Uterus (tissue), 4 donors: ENCODE data around the gene CHD2. TPM values are rescaled to one million over a fixed set of nuclear protein-coding genes. Genes with fewer than 3 reads are reported as not detected.

Experiments used
- DNase-seq, 2 donors: peaks; one replicate each; pipeline ENCODE4 v3.0.0-alpha.2; 2019 to 2020
- H3K27ac ChIP-seq, 2 donors: fragments of 200-600 bp; sonication (generic); 1 replicate in 1 of 2; 2 replicates in 1 of 2; pipeline ENCODE4 v1.5.1; 2016 to 2018
- H3K27me3 ChIP-seq, 2 donors: fragments of 200-600 bp; sonication (generic); one replicate each; pipeline ENCODE4 v1.5.1; 2018 to 2019; ENCODE audit warnings: control low read depth in 1 of 2
- H3K36me3 ChIP-seq, 2 donors: fragments of 200-600 bp; sonication (generic); one replicate each; pipeline ENCODE4 v1.5.1; 2019; ENCODE audit warnings: control low read depth in 1 of 2
- H3K4me1 ChIP-seq, 2 donors: fragments of 200-600 bp; sonication (generic); one replicate each; pipeline ENCODE4 v1.5.1; 2018 to 2019; ENCODE audit warnings: control low read depth in 1 of 2
- H3K4me3 ChIP-seq, 2 donors: fragments of 200-600 bp; sonication (generic); 1 replicate in 1 of 2; 2 replicates in 1 of 2; pipeline ENCODE4 v1.5.1; 2018 to 2019; ENCODE audit warnings: mild to moderate bottlenecking in 1 of 2
- H3K9me3 ChIP-seq, 2 donors: fragments of 200-600 bp; sonication (generic); one replicate each; pipeline ENCODE4 v1.5.1; 2019; ENCODE audit warnings: control low read depth in 1 of 2
- CTCF ChIP-seq, 4 experiments: fragments of 200-600 bp in 2 of 4; fragments of 450-650 bp in 2 of 4; sonication (generic) in 2 of 4; IDR thresholded peaks; one replicate each; pipeline ENCODE4 v1.5.1; 2016 to 2019; ENCODE audit warnings: antibody characterized with exemption in 4 of 4, mild to moderate bottlenecking in 2 of 4, moderate library complexity in 1 of 4
- POLR2A ChIP-seq, 2 donors: fragments of 450-650 bp; IDR thresholded peaks; one replicate each; pipeline ENCODE4 v1.6.1; 2016; ENCODE audit warnings: antibody characterized with exemption in 2 of 2, mild to moderate bottlenecking in 1 of 2, moderate library complexity in 1 of 2
- intact Hi-C: fragments of 100-400 bp; cut with DNase I; formaldehyde crosslinking; loops from one replicate; pipeline ENCODE4 v1.15.1; 2023; ENCODE audit warnings: low total_unique reads
- total RNA-seq, 4 donors: library from RNA; depleted of rRNA in 3 of 4; stranded (reverse); fragments of >200 nt in 3 of 4; gene quantifications; one replicate each; pipeline versions ENCODE4 v1.1.0 to v1.2.4, GENCODE V29; 2014 to 2023
- donor health status: DM: yes; HTN: yes; CAD: no.

The CHD2 gene
- total RNA-seq, 4 donors from 2014 or later, result 71.0 to 166 (median 152) TPM

DNA sequence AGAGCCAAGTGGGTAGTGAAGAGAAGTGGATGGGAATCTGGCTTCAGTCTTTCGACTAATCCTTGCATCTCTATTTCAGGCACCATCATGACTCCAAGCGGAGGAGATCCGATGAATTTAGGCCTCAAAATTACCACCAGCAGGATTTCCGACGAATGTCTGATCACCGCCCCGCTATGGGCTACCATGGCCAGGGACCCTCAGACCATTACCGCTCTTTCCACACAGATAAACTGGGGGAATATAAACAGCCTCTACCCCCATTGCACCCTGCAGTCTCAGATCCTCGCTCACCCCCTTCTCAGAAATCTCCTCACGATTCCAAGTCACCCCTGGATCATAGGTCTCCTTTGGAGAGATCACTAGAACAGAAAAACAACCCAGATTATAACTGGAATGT lies 124.2 kb downstream of the CHD2 start:
- Histone ChIP-seq H3K27ac (no peak overlapping the region), H3K4me1 (no peaks in the 10 kb centered on the region), H3K9me3 (no peaks in the 10 kb centered on the region), H3K27me3 (no peaks in the 10 kb centered on the region), H3K36me3 (no peaks in the 10 kb centered on the region), H3K4me3 (no peak overlapping the region)
- no peak for TF ChIP-seq CTCF (IDR thresholded peaks at IDR 0.05)
- TF ChIP-seq POLR2A (IDR thresholded peaks at IDR 0.05), result no peak
- intact Hi-C loops, result no loop called here
- no peak for DNase-seq

DNA sequence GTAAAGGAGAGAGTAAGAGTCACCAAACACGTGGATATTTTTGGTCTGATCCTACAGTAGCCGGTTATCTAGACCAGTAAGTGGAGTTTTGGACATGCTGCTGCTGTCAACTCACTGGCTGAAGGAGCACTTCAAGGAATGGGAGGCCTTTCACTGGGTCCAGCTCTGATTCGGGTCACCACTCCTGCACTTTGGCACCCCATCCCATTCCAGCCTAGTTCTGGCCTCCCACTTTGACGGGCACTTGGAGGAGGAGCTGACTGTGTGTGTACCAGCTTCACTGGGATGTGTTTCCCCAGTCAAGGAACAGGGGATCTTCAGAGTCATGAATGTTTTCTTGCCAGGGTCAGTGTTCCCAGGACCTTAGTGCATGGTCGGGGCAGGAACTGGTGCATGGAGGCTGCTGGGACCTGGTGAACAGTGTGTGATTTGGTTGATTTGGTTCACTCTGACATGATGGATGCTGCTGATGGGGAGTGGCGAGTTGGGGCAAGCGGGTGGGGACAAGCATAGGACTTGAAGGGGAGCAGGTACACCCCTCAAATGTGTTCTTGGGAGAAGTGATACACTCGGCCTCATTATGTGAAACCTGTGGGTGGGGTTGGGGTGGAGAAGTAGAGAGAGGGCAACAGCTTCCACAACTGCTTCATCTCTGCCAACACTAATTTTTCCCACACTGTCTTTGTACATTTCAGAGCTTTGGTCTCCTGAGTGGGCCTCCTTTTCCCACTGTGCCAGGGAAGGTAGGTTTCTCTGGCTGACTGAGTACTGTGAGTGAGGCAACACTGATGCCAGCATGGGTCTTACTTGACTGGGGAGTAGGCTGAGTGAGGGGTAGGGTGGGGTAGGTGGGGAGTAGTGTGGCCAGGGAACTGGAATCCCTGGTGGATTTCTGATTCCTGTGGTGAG lies 124.8 kb downstream of the CHD2 start:
- TF ChIP-seq POLR2A (IDR thresholded peaks at IDR 0.05), result no peak
- no peak for TF ChIP-seq CTCF (IDR thresholded peaks at IDR 0.05)
- no peak for DNase-seq
- Histone ChIP-seq H3K9me3 (no peaks in the 10 kb centered on the region), H3K27me3 (no peaks in the 10 kb centered on the region), H3K4me3 (no peak overlapping the region), H3K4me1 (peaks cover 0 to 3% of the 10 kb centered on the region in 2 donors), H3K36me3 (no peaks in the 10 kb centered on the region), H3K27ac (no peak overlapping the region)
- intact Hi-C loops, result no loop called here

GRCh38 chr15:93025625-93025982 lies 125.5 kb downstream of the CHD2 start:
- Histone ChIP-seq H3K27ac (no peak overlapping the region), H3K9me3 (no peaks in the 10 kb centered on the region), H3K27me3 (no peaks in the 10 kb centered on the region), H3K4me1 (peaks cover 0 to 4% of the 10 kb centered on the region in 2 donors), H3K4me3 (no peak overlapping the region), H3K36me3 (no peaks in the 10 kb centered on the region)
- DNase-seq, result no peak
- intact Hi-C loops, result no loop called here
- TF ChIP-seq CTCF (IDR thresholded peaks at IDR 0.05) (no peak), POLR2A (IDR thresholded peaks at IDR 0.05) (no peak)

- Histone ChIP-seq H3K4me1 (peaks cover 0 to 4% of the 10 kb centered on the region in 2 donors), H3K27ac (no peak overlapping the region)
- TF ChIP-seq POLR2A (IDR thresholded peaks at IDR 0.05) (no peak), CTCF (IDR thresholded peaks at IDR 0.05) (no peak)
These were observed 126.3 kb downstream of the CHD2 start for GRCh38 chr15:93026380-93026817.

DNA sequence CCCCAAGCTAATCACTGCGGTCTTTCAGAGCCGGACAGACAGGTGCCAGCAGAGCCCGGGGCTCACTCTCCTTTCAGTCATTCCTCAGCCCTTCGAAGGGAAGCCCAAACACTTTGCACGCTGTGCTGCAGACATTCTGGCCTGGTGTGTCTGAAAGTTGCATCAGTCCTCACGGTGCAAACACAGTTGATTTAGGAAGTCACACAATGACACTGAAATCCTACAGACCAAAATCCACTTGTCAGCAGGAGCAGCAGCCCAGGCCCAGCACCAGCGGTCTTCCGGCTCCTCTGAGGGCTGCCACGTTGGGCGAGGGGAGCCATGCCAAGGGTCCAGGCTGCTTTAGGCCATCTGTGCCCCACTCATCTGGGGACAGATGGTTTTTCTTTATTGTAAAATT lies 127.3 kb downstream of the CHD2 start:
- Histone ChIP-seq H3K27ac (peak overlapping the region; percentile 68 to 82), H3K36me3 (no peaks in the 10 kb centered on the region), H3K9me3 (no peaks in the 10 kb centered on the region), H3K27me3 (no peaks in the 10 kb centered on the region), H3K4me1 (peaks cover 0 to 4% of the 10 kb centered on the region in 2 donors), H3K4me3 (no peak overlapping the region)
- intact Hi-C loops, result no loop called here
- TF ChIP-seq CTCF (IDR thresholded peaks at IDR 0.05) (no peak), POLR2A (IDR thresholded peaks at IDR 0.05) (no peak)
- no peak for DNase-seq

More at GRCh38 chr15:93026380-93026817, 126.3 kb downstream of the CHD2 start:
- Histone ChIP-seq H3K36me3 (no peaks in the 10 kb centered on the region), H3K9me3 (no peaks in the 10 kb centered on the region), H3K4me3 (no peak overlapping the region), H3K27me3 (no peaks in the 10 kb centered on the region)
- no peak for DNase-seq
- intact Hi-C loops, result no loop called here
